RWPE2 (cell line): Measurements from ENCODE around the gene DNASE2B.
A peak's percentile ranks its signal among the peaks of the same experiment; 100 is the strongest.

Source experiments
- ATAC-seq: fragments of 200-7000 bp; cut with Tn5 transposase; 3 replicates; pipeline ENCODE4 v1.9.1; 2021; ENCODE audit warnings: low read depth
- DNase-seq: peaks from one replicate; pipeline ENCODE4 v3.0.0-alpha.2; 2020; ENCODE audit warnings: low spot score
- H3K27ac ChIP-seq: fragments of 450-650 bp; 2 replicates; pipeline ENCODE4 v1.5.1; 2017; ENCODE audit warnings: mild to moderate bottlenecking; ENCODE audit not compliant: poor library complexity, severe bottlenecking
- H3K27me3 ChIP-seq: fragments of 250-450 bp; sonication (Bioruptor Pico); 2 replicates; pipeline ENCODE4 v1.5.1; 2021; ENCODE audit warnings: mild to moderate bottlenecking, moderate library complexity; ENCODE audit not compliant: insufficient read depth, poor library complexity, severe bottlenecking
- H3K36me3 ChIP-seq: fragments of 250-450 bp; sonication (Bioruptor Pico); 2 replicates; pipeline ENCODE4 v1.5.1; 2020; ENCODE audit warnings: low read depth, mild to moderate bottlenecking, moderate library complexity
- H3K4me1 ChIP-seq: fragments of 250-450 bp; sonication (Bioruptor Pico); 2 replicates; pipeline ENCODE4 v1.5.1; 2021; ENCODE audit warnings: mild to moderate bottlenecking, moderate library complexity; ENCODE audit not compliant: insufficient read depth, poor library complexity, severe bottlenecking
- H3K4me3 ChIP-seq: fragments of 250-450 bp; sonication (Bioruptor Pico); 2 replicates; pipeline ENCODE4 v1.5.1; 2021; ENCODE audit warnings: mild to moderate bottlenecking, moderate library complexity; ENCODE audit not compliant: severe bottlenecking
- H3K9me3 ChIP-seq: fragments of 250-450 bp; sonication (Bioruptor Pico); 2 replicates; pipeline ENCODE4 v1.5.1; 2021; ENCODE audit warnings: mild to moderate bottlenecking, moderate library complexity; ENCODE audit not compliant: severe bottlenecking
- TF ChIP-seq, protein P1 (sequence below): fragments of 450-650 bp; IDR thresholded peaks from one replicate; pipeline ENCODE4 v1.5.1; 2017; ENCODE audit warnings: mild to moderate bottlenecking, moderate library complexity; ENCODE audit not compliant: poor library complexity, severe bottlenecking

The DNASE2B gene

DNA sequence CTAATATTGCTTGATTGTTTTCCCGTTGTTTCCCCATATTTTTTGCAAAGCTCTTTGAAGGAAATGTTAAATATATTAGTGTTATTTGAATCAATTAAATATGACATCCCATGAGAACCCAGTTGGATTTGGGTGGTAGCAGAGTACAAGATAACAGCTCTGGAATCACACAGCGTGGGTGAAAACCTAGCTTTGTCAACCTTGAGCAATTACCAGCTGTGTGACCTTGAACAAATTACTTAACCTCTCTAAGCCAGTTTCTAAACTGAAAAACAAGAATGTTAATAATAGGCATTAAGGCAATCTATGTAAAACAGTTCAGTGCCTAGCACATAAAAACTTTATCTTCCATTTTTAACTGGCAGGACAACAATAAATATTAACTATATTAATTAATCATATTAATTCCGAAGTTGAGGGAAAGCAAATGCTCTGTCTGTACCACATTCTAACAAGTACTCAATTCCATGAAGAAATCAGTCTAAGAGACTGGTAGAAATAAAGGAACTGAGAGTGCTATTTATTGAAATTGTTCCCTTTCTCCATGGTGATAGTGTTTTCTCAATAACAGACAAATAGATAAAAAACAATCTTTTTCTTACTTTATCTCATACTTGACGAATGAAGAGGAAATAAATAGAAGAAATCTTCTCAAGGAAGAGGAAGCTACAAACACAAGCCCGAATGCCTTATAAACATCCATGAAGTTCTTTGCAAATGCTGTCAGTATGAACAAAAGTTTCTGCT lies 27.0 kb downstream of the DNASE2B start:
- Histone ChIP-seq H3K27me3 (no peaks in the 10 kb centered on the region), H3K4me1 (peaks cover 4% of the 10 kb centered on the region), H3K9me3 (no peaks in the 10 kb centered on the region), H3K4me3 (no peak overlapping the region), H3K36me3 (no peaks in the 10 kb centered on the region), H3K27ac (no peak overlapping the region)
- ATAC-seq (no peak), DNase-seq (no peak)
- TF ChIP-seq, protein P1, sequence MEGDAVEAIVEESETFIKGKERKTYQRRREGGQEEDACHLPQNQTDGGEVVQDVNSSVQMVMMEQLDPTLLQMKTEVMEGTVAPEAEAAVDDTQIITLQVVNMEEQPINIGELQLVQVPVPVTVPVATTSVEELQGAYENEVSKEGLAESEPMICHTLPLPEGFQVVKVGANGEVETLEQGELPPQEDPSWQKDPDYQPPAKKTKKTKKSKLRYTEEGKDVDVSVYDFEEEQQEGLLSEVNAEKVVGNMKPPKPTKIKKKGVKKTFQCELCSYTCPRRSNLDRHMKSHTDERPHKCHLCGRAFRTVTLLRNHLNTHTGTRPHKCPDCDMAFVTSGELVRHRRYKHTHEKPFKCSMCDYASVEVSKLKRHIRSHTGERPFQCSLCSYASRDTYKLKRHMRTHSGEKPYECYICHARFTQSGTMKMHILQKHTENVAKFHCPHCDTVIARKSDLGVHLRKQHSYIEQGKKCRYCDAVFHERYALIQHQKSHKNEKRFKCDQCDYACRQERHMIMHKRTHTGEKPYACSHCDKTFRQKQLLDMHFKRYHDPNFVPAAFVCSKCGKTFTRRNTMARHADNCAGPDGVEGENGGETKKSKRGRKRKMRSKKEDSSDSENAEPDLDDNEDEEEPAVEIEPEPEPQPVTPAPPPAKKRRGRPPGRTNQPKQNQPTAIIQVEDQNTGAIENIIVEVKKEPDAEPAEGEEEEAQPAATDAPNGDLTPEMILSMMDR = no peak

DNA sequence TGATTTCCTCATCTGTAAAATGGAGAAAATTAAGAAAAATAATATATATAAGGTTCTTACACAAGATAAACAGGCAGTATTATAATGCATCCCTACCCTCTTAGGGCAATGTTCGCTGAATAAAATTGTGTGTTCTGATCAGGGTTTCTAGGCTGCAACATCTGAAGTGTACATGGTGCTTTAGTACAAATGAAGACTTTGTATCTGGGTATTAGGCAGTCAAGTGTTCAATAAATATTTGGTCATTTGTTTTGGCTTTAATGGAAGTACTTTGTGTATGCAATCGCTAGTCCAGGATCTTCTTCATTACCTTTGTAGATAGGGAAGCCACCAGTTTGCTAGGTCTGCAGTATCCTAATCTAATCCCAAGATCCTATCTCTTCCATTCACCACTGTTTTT lies 28.1 kb downstream of the DNASE2B start:
- no peaks in the 10 kb centered on the region for H3K36me3 ChIP-seq
- no peaks in the 10 kb centered on the region for H3K27me3 ChIP-seq
- TF ChIP-seq, protein P1 = no peak
- no peak overlapping the region for H3K4me3 ChIP-seq
- no peaks in the 10 kb centered on the region for H3K9me3 ChIP-seq
- ATAC-seq = no peak
- no peak for DNase-seq
- H3K27ac ChIP-seq = no peak overlapping the region
- peaks cover 4% of the 10 kb centered on the region for H3K4me1 ChIP-seq

DNA sequence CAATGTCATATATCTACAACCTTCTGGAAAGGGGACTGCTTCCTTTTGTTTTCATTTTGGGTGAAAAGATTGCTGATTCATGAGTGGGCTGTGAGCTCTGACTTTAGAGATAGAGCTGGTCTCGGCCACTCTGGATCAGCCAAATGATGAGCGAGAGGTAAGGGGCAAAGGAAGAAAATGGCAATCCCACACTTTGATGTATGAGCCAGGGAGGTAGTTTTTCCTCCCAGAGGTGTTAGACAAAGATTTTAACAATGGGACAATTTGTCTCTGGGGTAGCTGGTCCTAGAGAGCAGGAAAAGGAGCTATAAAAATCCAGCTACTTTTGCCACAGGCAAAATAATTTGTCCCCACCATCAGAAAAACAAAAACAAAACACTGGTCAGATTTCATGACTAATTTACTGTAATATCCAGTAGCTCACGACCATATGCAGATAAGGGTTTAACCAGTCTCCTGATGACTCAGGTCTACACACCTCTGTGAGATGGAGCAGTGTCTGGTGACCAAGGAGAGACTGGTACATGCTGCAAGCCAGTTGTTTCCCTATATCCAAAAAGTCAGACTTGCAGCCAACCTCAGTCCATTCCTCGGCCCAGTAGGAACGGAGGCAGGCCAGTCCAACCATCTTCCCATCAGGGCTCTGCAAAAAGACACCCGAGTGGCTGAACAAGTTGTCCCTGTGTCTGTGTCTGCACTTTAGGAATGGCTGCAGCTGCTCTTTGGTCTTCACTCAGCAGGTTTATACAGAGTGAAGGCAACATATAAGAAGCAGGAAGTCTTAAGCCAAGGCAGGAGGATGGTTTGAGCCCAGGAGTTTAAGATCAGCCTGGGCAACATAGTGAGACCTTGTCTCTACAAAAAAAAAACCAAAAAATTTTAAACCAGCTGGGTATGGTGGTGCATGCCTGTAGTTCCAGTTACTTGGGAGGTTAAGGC lies 29.2 kb downstream of the DNASE2B start:
- peak; percentile 68; the same call in 2 of the 3 replicates for ATAC-seq

DNA sequence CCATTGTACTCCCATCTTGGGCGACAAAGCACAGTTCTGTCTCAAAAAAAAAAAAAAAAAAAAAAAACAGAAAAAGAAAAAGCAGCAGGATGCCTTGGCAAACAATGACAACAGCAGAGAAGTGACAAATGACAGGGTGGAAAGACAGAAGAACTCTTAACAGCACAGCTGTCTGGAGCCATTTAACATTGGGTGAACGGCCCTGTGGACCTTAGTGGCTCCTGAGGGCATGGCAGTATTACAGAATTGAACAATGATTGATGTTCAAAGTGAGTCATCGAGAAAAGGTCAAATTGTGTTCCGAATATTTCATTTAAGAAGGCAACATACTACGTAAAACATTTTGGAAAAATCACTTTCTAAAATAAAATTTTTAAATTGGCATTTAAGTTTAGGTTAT lies 30.0 kb downstream of the DNASE2B start:
- TF ChIP-seq, protein P1 = no peak
- Histone ChIP-seq H3K36me3 (no peaks in the 10 kb centered on the region), H3K4me3 (no peak overlapping the region), H3K27ac (no peak overlapping the region), H3K27me3 (no peaks in the 10 kb centered on the region), H3K4me1 (no peaks in the 10 kb centered on the region), H3K9me3 (no peaks in the 10 kb centered on the region)
- DNase-seq (no peak), ATAC-seq (no peak)

More for the DNA sequence above, 29.2 kb downstream of the DNASE2B start:
- Histone ChIP-seq H3K4me3 (no peak overlapping the region), H3K4me1 (peaks cover 3% of the 10 kb centered on the region), H3K9me3 (no peaks in the 10 kb centered on the region), H3K36me3 (no peaks in the 10 kb centered on the region), H3K27me3 (no peaks in the 10 kb centered on the region), H3K27ac (no peak overlapping the region)
- no peak for DNase-seq
- TF ChIP-seq, protein P1 = no peak
